ENCODE results near the gene SEMA4D. TPM values are rescaled to one million over a fixed set of nuclear protein-coding genes. Genes with fewer than 3 reads are reported as not detected.

Gene SEMA4D
- total RNA-seq, 4 donors from 2014 or later, result 31.1 to 59.2 (median 42.1) TPM

- intact Hi-C loops (cut with DNase I; ENCODE audit: low total_unique reads), result no loop called here
- no peak for DNase-seq (ENCODE audit: low spot score in 2 of 2)
- TF ChIP-seq POLR2A (IDR thresholded peaks at IDR 0.05), result no peak
- WGBS, 2 donors, result 34 to 46% methylated on average over 10 to 11 of the region's 11 CpGs
- no peak overlapping the region for H3K4me3 ChIP-seq (ENCODE audit: low read depth, poor library complexity, severe bottlenecking)
These were observed 44.6 kb upstream of the SEMA4D start for GRCh38 chr9:89542401-89543021.

GRCh38 chr9:89541798-89542197 lies 43.9 kb upstream of the SEMA4D start:
- no peak overlapping the region for H3K4me3 ChIP-seq (ENCODE audit: low read depth, poor library complexity, severe bottlenecking)
- DNase-seq (ENCODE audit: low spot score in 2 of 2), result no peak
- no peak for TF ChIP-seq CTCF (IDR thresholded peaks at IDR 0.05)
- TF ChIP-seq POLR2A (IDR thresholded peaks at IDR 0.05), result no peak
- intact Hi-C loops (cut with DNase I; ENCODE audit: low total_unique reads), result no loop called here
- WGBS, 2 donors, result 95 to 96% methylated on average over 3 of the region's 3 CpGs

GRCh38 chr9:89539374-89539773 lies 41.5 kb upstream of the SEMA4D start:
- intact Hi-C loops (cut with DNase I; ENCODE audit: low total_unique reads), result no loop called here

GRCh38 chr9:89538871-89539270 lies 41.0 kb upstream of the SEMA4D start:
- DNase-seq (ENCODE audit: low spot score in 2 of 2), result no peak
- no peak for TF ChIP-seq CTCF (IDR thresholded peaks at IDR 0.05)
- no peak for TF ChIP-seq POLR2A (IDR thresholded peaks at IDR 0.05)
- WGBS, 2 donors, result 87 to 89% methylated on average over 6 to 9 of the region's 9 CpGs
- intact Hi-C loops (cut with DNase I; ENCODE audit: low total_unique reads), result no loop called here
- H3K4me3 ChIP-seq (ENCODE audit: low read depth, poor library complexity, severe bottlenecking), result no peak overlapping the region

More at GRCh38 chr9:89539374-89539773, 41.5 kb upstream of the SEMA4D start:
- no peak for TF ChIP-seq POLR2A (IDR thresholded peaks at IDR 0.05)
- TF ChIP-seq CTCF (IDR thresholded peaks at IDR 0.05), result no peak
- 87 to 92% methylated on average over 8 of the region's 8 CpGs for WGBS, 2 donors
- no peak overlapping the region for H3K4me3 ChIP-seq (ENCODE audit: low read depth, poor library complexity, severe bottlenecking)
- DNase-seq (ENCODE audit: low spot score in 2 of 2), result no peak

GRCh38 chr9:89537166-89537565 lies 39.3 kb upstream of the SEMA4D start:
- no peak for DNase-seq (ENCODE audit: low spot score in 2 of 2)
- H3K4me3 ChIP-seq (ENCODE audit: low read depth, poor library complexity, severe bottlenecking), result no peak overlapping the region
- intact Hi-C loops (cut with DNase I; ENCODE audit: low total_unique reads), result no loop called here
- WGBS, 2 donors, result 73 to 77% methylated on average over 4 of the region's 4 CpGs
- no peak for TF ChIP-seq CTCF (IDR thresholded peaks at IDR 0.05)
- TF ChIP-seq POLR2A (IDR thresholded peaks at IDR 0.05), result no peak

- H3K4me3 ChIP-seq (ENCODE audit: low read depth, poor library complexity, severe bottlenecking), result no peak overlapping the region
- WGBS, 2 donors, result 87 to 88% methylated on average over 5 of the region's 5 CpGs
- intact Hi-C loops (cut with DNase I; ENCODE audit: low total_unique reads), result no loop called here
These were observed 38.7 kb upstream of the SEMA4D start for GRCh38 chr9:89536600-89536999.

More at GRCh38 chr9:89536600-89536999, 38.7 kb upstream of the SEMA4D start:
- no peak for DNase-seq (ENCODE audit: low spot score in 2 of 2)
- TF ChIP-seq CTCF (IDR thresholded peaks at IDR 0.05), result no peak
- TF ChIP-seq POLR2A (IDR thresholded peaks at IDR 0.05), result no peak
